HEK293T (cell line): ENCODE measurements around the gene PIP5K1B.

Source experiments
- ARNT ChIP-seq: fragments of 450-650 bp; IDR thresholded peaks from 2 replicates; pipeline ENCODE4 v1.6.1; 2017; ENCODE audit warnings: mild to moderate bottlenecking
- BHLHE40 ChIP-seq: fragments of 450-650 bp; IDR thresholded peaks from 2 replicates; pipeline ENCODE4 v1.6.1; 2016; ENCODE audit warnings: mild to moderate bottlenecking, moderate library complexity, borderline replicate concordance
- CTBP1 ChIP-seq: fragments of 450-650 bp; IDR thresholded peaks from 2 replicates; pipeline ENCODE4 v1.6.1; 2016; ENCODE audit warnings: borderline replicate concordance
- ELF4 ChIP-seq: fragments of 450-650 bp; IDR thresholded peaks from 2 replicates; pipeline ENCODE4 v1.6.1; 2017; ENCODE audit warnings: antibody characterized with exemption
- FOXK2 ChIP-seq: fragments of 450-650 bp; IDR thresholded peaks from 2 replicates; pipeline ENCODE4 v1.6.1; 2016; ENCODE audit warnings: mild to moderate bottlenecking
- FOXM1 ChIP-seq: fragments of 450-650 bp; IDR thresholded peaks from 2 replicates; pipeline ENCODE4 v1.6.1; 2017; ENCODE audit warnings: mild to moderate bottlenecking, borderline replicate concordance
- HDGF ChIP-seq: fragments of 450-650 bp; IDR thresholded peaks from 2 replicates; pipeline ENCODE4 v1.6.1; 2017; ENCODE audit warnings: antibody characterized with exemption, borderline replicate concordance
- PKNOX1 ChIP-seq: fragments of 450-650 bp; IDR thresholded peaks from 2 replicates; pipeline ENCODE4 v1.6.1; 2016
- SP1 ChIP-seq: fragments of 450-650 bp; IDR thresholded peaks from 2 replicates; pipeline ENCODE4 v1.6.1; 2017
- SUZ12 ChIP-seq: fragments of 450-650 bp; IDR thresholded peaks from 2 replicates; pipeline ENCODE4 v1.6.1; 2016; ENCODE audit warnings: mild to moderate bottlenecking

DNA sequence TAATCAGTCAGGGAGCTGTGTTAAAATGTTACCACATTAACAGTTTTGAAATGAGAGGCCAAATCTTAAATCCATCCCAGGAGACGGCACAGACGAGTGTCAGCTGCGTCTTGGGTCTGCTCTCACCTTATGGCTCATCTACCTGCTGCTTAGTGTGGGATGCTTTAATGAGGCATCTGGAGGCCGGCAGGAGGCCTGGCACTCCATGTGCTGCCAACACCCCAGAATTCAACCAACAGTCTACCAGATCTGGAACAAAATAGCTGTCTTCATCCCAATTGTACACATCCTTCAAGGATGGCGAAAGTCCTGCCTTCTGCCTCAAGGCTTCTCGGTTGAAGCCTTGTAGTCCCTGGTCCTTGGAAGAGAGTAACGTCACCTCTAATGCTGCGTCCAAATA lies 296.9 kb downstream of the PIP5K1B start:
- TF ChIP-seq SUZ12 (no peak), CTBP1 (no peak), HDGF (no peak), PKNOX1 (no peak), SP1 (no peak), FOXM1 (no peak), ARNT (no peak), FOXK2 (no peak), ELF4 (no peak), BHLHE40 (no peak)
